Prostate gland (tissue), 2 donors: ENCODE measurements around the gene TRIM34.

Experiments used
- POLR2AphosphoS5 ChIP-seq: sonication (generic); formaldehyde crosslinking; IDR thresholded peaks from one replicate; pipeline ENCODE4 v1.6.1; 2017; ENCODE audit warnings: antibody characterized with exemption
- TF ChIP-seq, protein P1 (sequence below), 4 experiments: fragments of 200-600 bp in 2 of 4; fragments of 450-650 bp in 2 of 4; sonication (generic) in 2 of 4; IDR thresholded peaks; 1 replicate in 3 of 4; 2 replicates in 1 of 4; pipeline ENCODE4 v1.5.1; 2016 to 2019; ENCODE audit warnings: antibody characterized with exemption in 4 of 4, mild to moderate bottlenecking in 2 of 4, moderate library complexity in 2 of 4

DNA sequence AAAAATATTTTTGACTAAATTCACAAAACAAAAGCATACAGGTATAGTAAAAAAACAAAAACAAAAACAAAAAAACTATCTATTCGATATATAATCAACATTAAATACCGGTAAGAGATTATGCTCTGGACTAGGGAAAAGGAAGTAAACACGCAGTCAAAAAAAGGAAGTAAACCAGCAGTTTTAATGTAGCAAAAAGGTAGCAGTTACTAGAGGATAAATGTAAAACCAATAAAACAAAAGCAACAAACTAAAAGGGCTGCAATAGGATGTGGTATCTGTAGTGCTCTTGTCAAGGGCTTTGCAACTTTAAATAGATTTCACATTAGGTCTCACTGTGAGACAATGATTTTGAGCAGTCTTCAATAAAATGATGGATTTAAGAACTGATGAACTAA, 67.2 kb downstream of the TRIM34 start:
- TF ChIP-seq, protein P1, sequence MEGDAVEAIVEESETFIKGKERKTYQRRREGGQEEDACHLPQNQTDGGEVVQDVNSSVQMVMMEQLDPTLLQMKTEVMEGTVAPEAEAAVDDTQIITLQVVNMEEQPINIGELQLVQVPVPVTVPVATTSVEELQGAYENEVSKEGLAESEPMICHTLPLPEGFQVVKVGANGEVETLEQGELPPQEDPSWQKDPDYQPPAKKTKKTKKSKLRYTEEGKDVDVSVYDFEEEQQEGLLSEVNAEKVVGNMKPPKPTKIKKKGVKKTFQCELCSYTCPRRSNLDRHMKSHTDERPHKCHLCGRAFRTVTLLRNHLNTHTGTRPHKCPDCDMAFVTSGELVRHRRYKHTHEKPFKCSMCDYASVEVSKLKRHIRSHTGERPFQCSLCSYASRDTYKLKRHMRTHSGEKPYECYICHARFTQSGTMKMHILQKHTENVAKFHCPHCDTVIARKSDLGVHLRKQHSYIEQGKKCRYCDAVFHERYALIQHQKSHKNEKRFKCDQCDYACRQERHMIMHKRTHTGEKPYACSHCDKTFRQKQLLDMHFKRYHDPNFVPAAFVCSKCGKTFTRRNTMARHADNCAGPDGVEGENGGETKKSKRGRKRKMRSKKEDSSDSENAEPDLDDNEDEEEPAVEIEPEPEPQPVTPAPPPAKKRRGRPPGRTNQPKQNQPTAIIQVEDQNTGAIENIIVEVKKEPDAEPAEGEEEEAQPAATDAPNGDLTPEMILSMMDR (IDR thresholded peaks at IDR 0.05), result no peak
- TF ChIP-seq POLR2AphosphoS5, result no peak
